Esophagus squamous epithelium (tissue), 4 donors: Measurements from ENCODE around the gene CACNA2D2.

ENCODE experiments used
- POLR2A ChIP-seq, 4 donors: fragments of 450-650 bp; IDR thresholded peaks; one replicate each; pipeline ENCODE4 v1.6.1; 2017; ENCODE audit warnings: antibody characterized with exemption in 4 of 4, mild to moderate bottlenecking in 4 of 4, moderate library complexity in 3 of 4
- TF ChIP-seq, protein P1 (sequence below), 6 experiments: fragments of 450-650 bp in 4 of 6; fragments of 200-600 bp in 2 of 6; sonication (generic) in 2 of 6; IDR thresholded peaks; one replicate each; pipeline ENCODE4 v1.5.1; 2016 to 2019; ENCODE audit warnings: antibody characterized with exemption in 6 of 6, mild to moderate bottlenecking in 4 of 6, moderate library complexity in 4 of 6

DNA sequence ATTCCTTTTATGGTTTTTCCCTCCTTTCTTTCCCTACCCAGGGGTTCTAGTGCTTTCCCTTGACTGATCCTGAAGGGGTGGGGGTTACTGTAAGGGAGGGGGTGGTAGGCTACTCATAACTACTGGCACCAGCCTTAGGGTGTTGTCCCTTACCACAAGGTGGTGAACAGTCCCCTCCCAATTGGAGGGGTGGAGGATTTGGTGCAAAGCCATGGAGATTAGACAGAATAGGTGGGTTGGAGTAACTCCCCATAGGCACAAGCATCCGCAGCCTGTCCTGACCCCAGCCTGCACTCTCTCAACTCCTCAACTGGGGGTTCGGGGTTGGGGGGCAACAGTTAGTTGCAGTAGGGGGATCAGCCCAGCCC, 178.3 kb downstream of the CACNA2D2 start:
- TF ChIP-seq, protein P1, sequence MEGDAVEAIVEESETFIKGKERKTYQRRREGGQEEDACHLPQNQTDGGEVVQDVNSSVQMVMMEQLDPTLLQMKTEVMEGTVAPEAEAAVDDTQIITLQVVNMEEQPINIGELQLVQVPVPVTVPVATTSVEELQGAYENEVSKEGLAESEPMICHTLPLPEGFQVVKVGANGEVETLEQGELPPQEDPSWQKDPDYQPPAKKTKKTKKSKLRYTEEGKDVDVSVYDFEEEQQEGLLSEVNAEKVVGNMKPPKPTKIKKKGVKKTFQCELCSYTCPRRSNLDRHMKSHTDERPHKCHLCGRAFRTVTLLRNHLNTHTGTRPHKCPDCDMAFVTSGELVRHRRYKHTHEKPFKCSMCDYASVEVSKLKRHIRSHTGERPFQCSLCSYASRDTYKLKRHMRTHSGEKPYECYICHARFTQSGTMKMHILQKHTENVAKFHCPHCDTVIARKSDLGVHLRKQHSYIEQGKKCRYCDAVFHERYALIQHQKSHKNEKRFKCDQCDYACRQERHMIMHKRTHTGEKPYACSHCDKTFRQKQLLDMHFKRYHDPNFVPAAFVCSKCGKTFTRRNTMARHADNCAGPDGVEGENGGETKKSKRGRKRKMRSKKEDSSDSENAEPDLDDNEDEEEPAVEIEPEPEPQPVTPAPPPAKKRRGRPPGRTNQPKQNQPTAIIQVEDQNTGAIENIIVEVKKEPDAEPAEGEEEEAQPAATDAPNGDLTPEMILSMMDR (IDR thresholded peaks at IDR 0.05), result no peak
- no peak for TF ChIP-seq POLR2A (IDR thresholded peaks at IDR 0.05)
